ENCODE results near the gene LCMT1. TPM values are rescaled to one million over a fixed set of nuclear protein-coding genes. Genes with fewer than 3 reads are reported as not detected.

Gene LCMT1
- total RNA-seq, 4 donors from 2014 or later = 22.5 to 28.7 (median 24.8) TPM

DNA sequence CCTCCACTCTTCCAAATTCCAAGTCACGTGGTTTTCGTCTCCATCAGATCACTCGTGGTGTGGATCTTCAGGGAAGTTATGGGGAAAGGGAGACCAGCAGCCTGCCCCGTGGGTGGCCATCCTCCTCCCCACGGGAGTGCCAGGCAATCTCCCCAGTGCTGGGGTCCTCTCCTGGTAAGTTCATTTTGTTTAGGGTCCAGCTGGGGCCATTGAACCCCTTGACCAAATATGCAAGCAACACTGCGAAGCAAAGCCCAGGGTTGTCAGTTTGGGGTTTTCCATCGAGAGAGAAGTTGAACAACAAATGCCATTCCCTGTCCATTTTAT lies 4.1 kb upstream of the LCMT1 start:
- DNase-seq (ENCODE audit: low spot score) (no peak), ATAC-seq (ENCODE audit: low FRiP score) (no peak)
- TF ChIP-seq, protein P1, sequence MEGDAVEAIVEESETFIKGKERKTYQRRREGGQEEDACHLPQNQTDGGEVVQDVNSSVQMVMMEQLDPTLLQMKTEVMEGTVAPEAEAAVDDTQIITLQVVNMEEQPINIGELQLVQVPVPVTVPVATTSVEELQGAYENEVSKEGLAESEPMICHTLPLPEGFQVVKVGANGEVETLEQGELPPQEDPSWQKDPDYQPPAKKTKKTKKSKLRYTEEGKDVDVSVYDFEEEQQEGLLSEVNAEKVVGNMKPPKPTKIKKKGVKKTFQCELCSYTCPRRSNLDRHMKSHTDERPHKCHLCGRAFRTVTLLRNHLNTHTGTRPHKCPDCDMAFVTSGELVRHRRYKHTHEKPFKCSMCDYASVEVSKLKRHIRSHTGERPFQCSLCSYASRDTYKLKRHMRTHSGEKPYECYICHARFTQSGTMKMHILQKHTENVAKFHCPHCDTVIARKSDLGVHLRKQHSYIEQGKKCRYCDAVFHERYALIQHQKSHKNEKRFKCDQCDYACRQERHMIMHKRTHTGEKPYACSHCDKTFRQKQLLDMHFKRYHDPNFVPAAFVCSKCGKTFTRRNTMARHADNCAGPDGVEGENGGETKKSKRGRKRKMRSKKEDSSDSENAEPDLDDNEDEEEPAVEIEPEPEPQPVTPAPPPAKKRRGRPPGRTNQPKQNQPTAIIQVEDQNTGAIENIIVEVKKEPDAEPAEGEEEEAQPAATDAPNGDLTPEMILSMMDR (IDR thresholded peaks at IDR 0.05) = no peak

DNA sequence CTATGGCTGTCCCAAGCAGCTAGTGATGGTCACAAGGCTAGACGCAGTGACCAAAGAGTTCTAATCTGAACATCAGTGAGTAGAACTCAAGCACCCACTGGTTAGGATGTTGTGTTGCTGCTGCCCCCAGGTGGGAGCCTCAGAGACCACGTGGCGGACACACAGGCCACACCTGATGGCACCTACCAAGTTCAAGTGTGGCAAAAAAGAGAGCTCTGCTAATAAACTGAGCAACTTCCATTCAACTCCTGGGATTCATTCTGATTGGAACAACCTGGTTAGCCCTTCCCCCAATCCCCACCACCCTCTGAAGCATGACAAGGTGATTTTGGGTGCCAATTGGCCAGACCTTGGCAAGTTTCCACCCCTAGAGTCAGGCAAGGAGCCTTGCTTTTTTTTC lies 3.5 kb upstream of the LCMT1 start:
- DNase-seq (ENCODE audit: low spot score) (no peak), ATAC-seq (ENCODE audit: low FRiP score) (no peak)
- TF ChIP-seq, protein P1 (IDR thresholded peaks at IDR 0.05) = no peak

GRCh38 chr16:25109643-25110042 lies 1.9 kb upstream of the LCMT1 start:
- DNase-seq (ENCODE audit: low spot score) (peak; percentile 37), ATAC-seq (ENCODE audit: low FRiP score) (peak; percentile 67)

GRCh38 chr16:25110387-25110947 lies 1.1 kb upstream of the LCMT1 start:
- TF ChIP-seq, protein P1 (IDR thresholded peaks at IDR 0.05) = no peak
- ATAC-seq (ENCODE audit: low FRiP score) (no peak), DNase-seq (ENCODE audit: low spot score) (no peak)

More at GRCh38 chr16:25109643-25110042, 1.9 kb upstream of the LCMT1 start:
- TF ChIP-seq, protein P1 (IDR thresholded peaks at IDR 0.05) = no peak

GRCh38 chr16:25114121-25114520 lies 2.6 kb downstream of the LCMT1 start:
- TF ChIP-seq, protein P1 (IDR thresholded peaks at IDR 0.05) = no peak
- no peak for ATAC-seq (ENCODE audit: low FRiP score)
- DNase-seq (ENCODE audit: low spot score) = no peak

DNA sequence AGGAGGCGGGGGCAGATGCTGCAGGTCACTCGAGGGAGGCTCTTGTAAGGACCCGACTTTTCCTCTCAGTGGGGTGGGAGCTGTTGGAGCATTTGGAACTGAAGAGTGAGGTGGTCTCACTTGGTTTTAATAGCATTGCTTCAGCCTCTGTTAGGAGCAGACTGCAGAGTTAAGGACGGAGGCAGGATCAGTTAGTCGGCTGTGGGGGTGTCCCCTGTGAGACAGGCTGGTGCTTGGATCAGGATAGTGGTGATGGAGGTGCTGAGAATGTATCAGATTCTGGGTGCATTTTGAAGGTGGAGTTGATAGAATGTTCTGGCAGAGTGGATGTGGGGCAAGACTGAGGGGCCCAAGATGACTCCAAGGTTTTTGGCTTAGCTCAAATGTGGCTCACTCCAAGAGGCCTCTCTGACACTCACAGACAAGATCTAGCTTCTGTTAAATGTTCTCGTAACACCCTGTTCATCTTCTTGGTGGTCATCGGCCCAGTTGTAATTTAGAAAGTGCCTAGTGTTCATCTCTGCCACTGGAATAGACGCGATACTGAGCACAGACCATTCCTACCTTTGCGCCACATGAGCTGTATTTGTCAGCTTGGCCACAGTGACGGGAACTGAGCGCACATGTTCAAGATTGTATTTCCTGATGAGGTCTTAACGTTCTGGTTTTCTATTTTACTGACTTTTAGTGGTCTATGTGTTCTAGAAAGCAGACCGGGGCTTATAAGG lies 7.5 kb downstream of the LCMT1 start:
- no peak for ATAC-seq (ENCODE audit: low FRiP score)
- TF ChIP-seq, protein P1 (IDR thresholded peaks at IDR 0.05) = no peak
- DNase-seq (ENCODE audit: low spot score) = no peak
